NT2/D1 (cell line): ENCODE data around the gene RUNX2.

Experiments used
- YY1 ChIP-seq: IDR thresholded peaks from 2 replicates; pipeline ENCODE4 v1.6.1; 2011; ENCODE audit not compliant: insufficient read length, insufficient read depth
- ZNF274 ChIP-seq: IDR thresholded peaks from 2 replicates; pipeline ENCODE4 v1.6.1; 2011; ENCODE audit warnings: mild to moderate bottlenecking, low read depth, low read length

- TF ChIP-seq ZNF274: no peak
- TF ChIP-seq YY1: no peak
Observed at GRCh38 chr6:45589367-45589766, 261.2 kb downstream of the RUNX2 start.
